Measurements from ENCODE around the gene DTYMK.
"Not testable (repeated sequence)": the region's sequence is repeated elsewhere in the genome, so short reads cannot be mapped to it uniquely, and the experiment has no call there.

Gene DTYMK

DNA sequence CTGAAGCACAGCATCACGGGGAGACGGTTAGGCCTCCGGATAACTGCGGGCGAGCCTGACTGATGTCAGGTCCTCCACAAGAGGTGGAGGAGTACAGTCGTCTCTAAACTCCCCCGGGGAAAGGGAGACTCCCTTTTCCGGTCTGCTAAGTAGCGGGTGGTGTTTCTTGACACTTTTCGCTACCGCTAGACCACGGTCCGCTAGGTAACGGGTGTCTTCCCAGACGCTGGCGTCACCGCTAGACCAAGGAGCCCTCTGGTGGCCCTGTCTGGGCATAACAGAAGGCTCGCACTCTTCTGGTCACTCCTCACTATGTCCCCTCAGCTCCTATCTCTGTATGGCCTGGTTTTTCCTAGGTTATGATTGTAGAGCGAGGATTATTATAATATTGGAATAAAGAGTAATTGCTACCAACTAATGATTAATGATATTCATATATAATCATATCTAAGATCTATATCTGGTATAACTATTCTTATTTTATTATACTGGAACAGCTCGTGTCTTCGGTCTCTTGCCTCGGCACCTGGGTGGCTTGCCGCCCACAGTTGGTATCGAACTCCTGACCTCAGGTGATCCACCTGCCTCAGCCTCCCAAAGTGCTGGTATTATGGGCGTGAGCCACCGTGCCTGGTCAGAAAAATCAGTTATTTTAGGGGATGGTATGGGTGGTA lies 46.0 kb upstream of the DTYMK start:
- in situ Hi-C loops (cut with HindIII; ENCODE audit: low sequenced_read_pairs); H3K4me3 ChIP-seq (ENCODE audit: low read depth, low read length): not testable (repeated sequence)
- peak; percentile 43 for TF ChIP-seq CTCF (IDR thresholded peaks at IDR 0.05; ENCODE audit: low read depth, low read length)
- peak; percentile 12 for DNase-seq (ENCODE audit: low read depth, low spot score)

- H3K4me3 ChIP-seq (ENCODE audit: low read depth, low read length) = no peak overlapping the region
- DNase-seq (ENCODE audit: low read depth, low spot score) = no peak
- no peak for TF ChIP-seq CTCF (IDR thresholded peaks at IDR 0.05; ENCODE audit: low read depth, low read length)
- in situ Hi-C loops (cut with HindIII; ENCODE audit: low sequenced_read_pairs) = no loop called here
Observed at GRCh38 chr2:241730671-241731293, 44.2 kb upstream of the DTYMK start.

DNA sequence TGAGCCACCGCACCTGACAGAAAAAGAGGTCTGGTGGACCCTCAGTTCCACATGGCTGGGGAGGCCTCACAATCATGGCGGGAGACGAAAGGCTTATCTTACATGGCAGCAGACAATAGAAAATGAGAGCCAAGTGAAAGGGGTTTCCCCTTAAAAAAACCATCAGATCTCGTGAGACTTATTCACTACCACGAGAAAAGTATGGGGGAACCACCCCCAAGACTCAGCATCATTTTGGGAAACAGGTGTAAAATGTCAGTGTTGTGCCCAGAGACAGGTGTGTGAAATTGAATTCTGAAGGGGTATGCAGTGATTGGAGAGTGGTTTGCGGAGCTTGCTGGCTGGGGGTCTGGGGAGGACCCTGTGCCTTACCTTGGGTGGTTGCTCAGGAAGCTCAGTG lies 43.3 kb upstream of the DTYMK start:
- DNase-seq (ENCODE audit: low read depth, low spot score) = no peak
- in situ Hi-C loops (cut with HindIII; ENCODE audit: low sequenced_read_pairs) = no loop called here
- H3K4me3 ChIP-seq (ENCODE audit: low read depth, low read length) = no peak overlapping the region
- TF ChIP-seq CTCF (IDR thresholded peaks at IDR 0.05; ENCODE audit: low read depth, low read length) = no peak

DNA sequence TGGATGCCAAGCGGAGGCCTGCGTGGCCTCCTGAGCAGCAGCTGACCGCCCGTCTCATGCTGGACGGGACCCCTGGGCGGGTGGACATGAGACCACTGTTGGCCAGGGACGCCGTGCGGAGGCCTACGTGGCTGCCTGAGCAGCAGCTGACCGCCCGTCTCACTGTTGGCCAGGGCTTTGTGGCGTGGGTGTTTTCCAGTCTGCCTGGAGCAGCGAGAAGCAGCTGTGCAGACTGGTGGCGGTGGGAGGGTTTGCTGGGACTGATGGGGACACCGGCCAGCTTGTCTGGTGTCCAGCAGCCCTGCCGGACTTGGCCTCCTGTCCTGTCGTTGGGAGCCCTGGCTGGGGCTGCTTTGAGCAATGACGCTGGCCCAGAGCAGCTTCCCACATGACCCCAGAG lies 42.0 kb upstream of the DTYMK start:
- H3K4me3 ChIP-seq (ENCODE audit: low read depth, low read length) = no peak overlapping the region
- no peak for DNase-seq (ENCODE audit: low read depth, low spot score)
- TF ChIP-seq CTCF (IDR thresholded peaks at IDR 0.05; ENCODE audit: low read depth, low read length) = no peak
- in situ Hi-C loops (cut with HindIII; ENCODE audit: low sequenced_read_pairs) = no loop called here

- no peak for DNase-seq (ENCODE audit: low read depth, low spot score)
Observed at GRCh38 chr2:241728000-241728399, 41.4 kb upstream of the DTYMK start.

DNA sequence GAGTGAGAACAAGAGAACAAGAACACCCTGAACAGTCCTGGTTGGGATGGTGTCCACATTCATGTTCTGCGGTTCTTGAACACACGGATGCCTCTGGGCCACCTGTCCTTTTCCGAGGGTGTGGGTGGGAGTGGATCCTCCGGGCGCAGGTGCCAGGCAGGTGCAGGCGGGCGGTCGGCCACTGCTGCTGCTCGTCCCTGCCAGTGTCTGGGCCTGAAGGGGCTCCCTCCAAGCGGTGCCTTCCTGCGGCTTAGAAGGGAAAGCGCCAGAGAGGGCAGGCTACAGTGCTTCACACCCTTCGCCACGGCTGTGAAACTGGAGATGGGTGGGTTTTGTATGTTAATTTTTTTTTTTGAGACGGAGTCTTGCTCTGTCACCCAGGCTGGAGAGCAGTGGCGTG lies 39.8 kb upstream of the DTYMK start:
- no peak for TF ChIP-seq CTCF (IDR thresholded peaks at IDR 0.05; ENCODE audit: low read depth, low read length)
- no peak for DNase-seq (ENCODE audit: low read depth, low spot score)
- no peak overlapping the region for H3K4me3 ChIP-seq (ENCODE audit: low read depth, low read length)
- in situ Hi-C loops (cut with HindIII; ENCODE audit: low sequenced_read_pairs) = no loop called here

More at GRCh38 chr2:241728000-241728399, 41.4 kb upstream of the DTYMK start:
- H3K4me3 ChIP-seq (ENCODE audit: low read depth, low read length) = no peak overlapping the region
- in situ Hi-C loops (cut with HindIII; ENCODE audit: low sequenced_read_pairs) = no loop called here
- no peak for TF ChIP-seq CTCF (IDR thresholded peaks at IDR 0.05; ENCODE audit: low read depth, low read length)
